HCT116 (cell line): ENCODE measurements around the gene KCNJ10. TPM values are rescaled to one million over a fixed set of nuclear protein-coding genes. Genes with fewer than 3 reads are reported as not detected.

Experiments
- ATAC-seq: fragments of 200-7000 bp; cut with Tn5 transposase; 2 replicates; pipeline ENCODE4 v1.9.1; 2020; ENCODE audit warnings: mild to moderate bottlenecking, moderate library complexity
- BruUV-seq: library from RNA; stranded (reverse); fragments of 400-500 nt; replicated peaks from 2 replicates; lab custom pipeline; 2021; lab: Mats Ljungman, UMichigan
- CTCF ChIA-PET: fragments of 300-600 bp; sonication (Branson Sonifier 250); formaldehyde crosslinking; loops from one replicate; lab custom pipeline; 2021; ENCODE audit warnings: antibody characterized with exemption; lab: Charles Lee
- POLR2A ChIA-PET: fragments of 300-600, 350-600 bp; sonication (Branson Sonifier 250); formaldehyde crosslinking; loops from one replicate; lab custom pipeline; 2021; ENCODE audit warnings: antibody characterized with exemption; lab: Charles Lee
- RAD21 ChIA-PET, 2 experiments: fragments of 300-600 bp; sonication (Branson Sonifier 250); formaldehyde crosslinking; loops; one replicate each; lab custom pipeline; 2023; ENCODE audit warnings: low total read pairs in 2 of 2; ENCODE audit not compliant: uncharacterized antibody in 2 of 2, unreplicated experiment in 2 of 2, low non-redundant PET in 1 of 2; lab: Charles Lee
- DNase-seq: peaks from one replicate; pipeline ENCODE4 v3.0.0-alpha.2; 2010; ENCODE audit warnings: low read depth, low spot score
- H2AFZ ChIP-seq: fragments of 200-600 bp; shearing (Covaris generic), sonication (generic); 2 replicates; pipeline ENCODE4 v1.6.1; 2017; ENCODE audit warnings: low read depth, mixed run types, mixed read lengths, antibody characterized with exemption, low read length; ENCODE audit not compliant: poor library complexity, severe bottlenecking
- H3K27ac ChIP-seq: 2 replicates; pipeline ENCODE4 v1.5.1; 2012; ENCODE audit warnings: low read depth, low read length
- H3K27me3 ChIP-seq: fragments of 200-600 bp; sonication (generic); 2 replicates; pipeline ENCODE4 v1.6.1; 2016; ENCODE audit warnings: mixed run types, low read length, mixed read lengths; ENCODE audit not compliant: insufficient read depth
- H3K36me3 ChIP-seq, 2 experiments: fragments of 200-500 bp in 1 of 2; fragments of 200-600 bp in 1 of 2; sonication (Bioruptor generic) in 1 of 2; sonication (generic) in 1 of 2; 2 replicates each; pipeline versions ENCODE4 v1.5.1 to v1.6.1; 2014 to 2016; ENCODE audit warnings: low read length in 2 of 2, inconsistent platforms in 1 of 2, mixed read lengths in 1 of 2, mixed run types in 1 of 2; ENCODE audit not compliant: insufficient read depth in 2 of 2, control insufficient read depth in 1 of 2
- H3K4me1 ChIP-seq, 2 experiments: fragments of 200-600 bp in 1 of 2; sonication (generic) in 1 of 2; 2 replicates each; pipeline versions ENCODE4 v1.5.1 to v1.6.1; 2012 to 2017; ENCODE audit warnings: low read length in 2 of 2, inconsistent platforms in 1 of 2, mild to moderate bottlenecking in 1 of 2, mixed read lengths in 1 of 2, mixed run types in 1 of 2, moderate library complexity in 1 of 2; ENCODE audit not compliant: insufficient read depth in 2 of 2, control insufficient read depth in 1 of 2
- H3K4me2 ChIP-seq: fragments of 200-600 bp; sonication (generic); 2 replicates; pipeline ENCODE4 v1.6.1; 2017; ENCODE audit warnings: mixed run types, low read length, mixed read lengths
- H3K4me3 ChIP-seq, 2 experiments: fragments of 200-600 bp in 1 of 2; sonication (generic) in 1 of 2; replicated peaks in 1 of 2; 2 replicates each; pipeline ENCODE4 v1.5.1; 2011 to 2016; ENCODE audit warnings: low read length in 2 of 2, control low read depth in 1 of 2, low read depth in 1 of 2, mild to moderate bottlenecking in 1 of 2, mixed read lengths in 1 of 2, mixed run types in 1 of 2
- H3K79me2 ChIP-seq: fragments of 200-600 bp; sonication (generic); 2 replicates; pipeline ENCODE4 v1.6.1; 2017; ENCODE audit warnings: mild to moderate bottlenecking, mixed run types, low read length, moderate library complexity, mixed read lengths; ENCODE audit not compliant: insufficient read depth
- H3K9ac ChIP-seq: fragments of 200-600 bp; sonication (generic); 2 replicates; pipeline ENCODE4 v1.6.1; 2016; ENCODE audit warnings: low read length, mixed read lengths
- H3K9me2 ChIP-seq: fragments of 200-600 bp; sonication (generic), shearing (Covaris generic); 2 replicates; pipeline ENCODE4 v1.6.1; 2017; ENCODE audit warnings: mixed run types, mild to moderate bottlenecking, moderate library complexity; ENCODE audit not compliant: insufficient read depth
- H3K9me3 ChIP-seq, 2 experiments: fragments of 200-500 bp in 1 of 2; fragments of 200-600 bp in 1 of 2; sonication (Bioruptor generic) in 1 of 2; sonication (generic) in 1 of 2; 2 replicates each; pipeline ENCODE4 v1.6.1; 2014 to 2017; ENCODE audit warnings: low read length in 2 of 2, mixed read lengths in 2 of 2, inconsistent platforms in 1 of 2, low read depth in 1 of 2, mild to moderate bottlenecking in 1 of 2, mixed run types in 1 of 2, moderate library complexity in 1 of 2; ENCODE audit not compliant: control insufficient read depth in 1 of 2, insufficient read depth in 1 of 2
- H4K20me1 ChIP-seq: fragments of 200-600 bp; sonication (generic), shearing (Covaris generic); 2 replicates; pipeline ENCODE4 v1.6.1; 2017; ENCODE audit warnings: mixed run types, mild to moderate bottlenecking, moderate library complexity; ENCODE audit not compliant: insufficient read depth
- ATF3 ChIP-seq: IDR thresholded peaks from 2 replicates; pipeline ENCODE4 v1.6.1; 2012
- CTCF ChIP-seq, 3 experiments: fragments of 200-600 bp in 1 of 3; sonication (generic) in 1 of 3; IDR thresholded peaks in 2 of 3; conservative IDR thresholded peaks in 1 of 3; 2 replicates each; pipeline ENCODE4 v1.5.1; 2012 to 2017; ENCODE audit warnings: low read depth in 2 of 3, low read length in 2 of 3, antibody characterized with exemption in 1 of 3, borderline replicate concordance in 1 of 3, control low read depth in 1 of 3, mild to moderate bottlenecking in 1 of 3, mixed read lengths in 1 of 3, mixed run types in 1 of 3, moderate library complexity in 1 of 3; ENCODE audit not compliant: insufficient read depth in 1 of 3
- JUND ChIP-seq: IDR thresholded peaks from 2 replicates; pipeline ENCODE4 v1.6.1; 2012
- MAX ChIP-seq: IDR thresholded peaks from 2 replicates; pipeline ENCODE4 v1.6.1; 2012
- POLR2A ChIP-seq: IDR thresholded peaks from 2 replicates; pipeline ENCODE4 v1.7.0; 2011; ENCODE audit warnings: borderline replicate concordance; ENCODE audit not compliant: insufficient read depth, insufficient read length; ENCODE audit errors: extremely low read depth
- SIN3A ChIP-seq: IDR thresholded peaks from 2 replicates; pipeline ENCODE4 v1.6.1; 2012; ENCODE audit warnings: low read depth
- SP1 ChIP-seq: IDR thresholded peaks from 2 replicates; pipeline ENCODE4 v1.6.1; 2012; ENCODE audit warnings: low read depth
- SRF ChIP-seq: IDR thresholded peaks from 2 replicates; pipeline ENCODE4 v1.6.1; 2012; ENCODE audit warnings: low read depth
- YY1 ChIP-seq: IDR thresholded peaks from 2 replicates; pipeline ENCODE4 v1.6.1; 2011; ENCODE audit warnings: low read length, low read depth, moderate library complexity, mild to moderate bottlenecking; ENCODE audit not compliant: insufficient replicate concordance; ENCODE audit errors: extremely low read depth
- ZBTB33 ChIP-seq: IDR thresholded peaks from 2 replicates; pipeline ENCODE4 v1.6.1; 2011; ENCODE audit warnings: mild to moderate bottlenecking, low read length, moderate library complexity; ENCODE audit not compliant: insufficient replicate concordance; ENCODE audit errors: extremely low read depth
- ZFX ChIP-seq: fragments of 450-650 bp; IDR thresholded peaks from 2 replicates; pipeline ENCODE4 v1.6.1; 2017
- ZNF274 ChIP-seq: fragments of 200-500 bp; sonication (Bioruptor generic); IDR thresholded peaks from 2 replicates; pipeline ENCODE4 v1.6.1; 2014; ENCODE audit warnings: mild to moderate bottlenecking, low read depth, low read length, inconsistent platforms
- intact Hi-C: fragments of 100-400 bp; cut with micrococcal nuclease; formaldehyde crosslinking; loops from 2 replicates; pipeline ENCODE4 v1.10.0; 2022
- total RNA-seq: library from RNA; stranded (reverse); gene quantifications from one replicate; pipeline ENCODE4 v1.2.1, GENCODE V29; 2021; ENCODE audit not compliant: unreplicated experiment

Gene KCNJ10
- total RNA-seq, 1 experiment from 2014 or later: 0.57 TPM

GRCh38 chr1:159983681-159984080 lies 86.3 kb downstream of the KCNJ10 start:
- no peaks in the 10 kb centered on the region for H3K9me3 ChIP-seq
- H3K36me3 ChIP-seq: no peaks in the 10 kb centered on the region
- DNase-seq: no peak
- no peak overlapping the region for H3K4me3 ChIP-seq
- no peak for TF ChIP-seq JUND
- TF ChIP-seq SRF: no peak
- no peak for TF ChIP-seq SIN3A
- TF ChIP-seq ATF3: no peak
- no peak for TF ChIP-seq ZBTB33
- no peak for TF ChIP-seq POLR2A
- TF ChIP-seq ZNF274: no peak
- TF ChIP-seq SP1: no peak
- no peak for TF ChIP-seq ZFX
- TF ChIP-seq CTCF (IDR thresholded peaks at IDR 0.05 in 2 of 3, conservative IDR thresholded peaks at IDR 0.05 in 1 of 3; ENCODE audit: borderline replicate concordance in 1 of 3, insufficient read depth in 1 of 3, low read depth in 2 of 3, low read length in 2 of 3): no peak
- TF ChIP-seq MAX: no peak
- no peak for TF ChIP-seq YY1
- TF ChIP-seq, all 23 proteins: peak for 0
- Histone ChIP-seq H3K27me3 (peaks cover 26% of the 10 kb centered on the region), H3K4me1 (no peaks in the 10 kb centered on the region), H3K9me2 (no peaks in the 10 kb centered on the region), H3K9ac (no peak overlapping the region), H4K20me1 (no peaks in the 10 kb centered on the region), H3K79me2 (no peaks in the 10 kb centered on the region), H3K4me2 (no peak overlapping the region), H2AFZ (no peak overlapping the region), H3K27ac (no peak overlapping the region)
- ChIA-PET POLR2A (no interaction called here), RAD21 (no interaction called here), CTCF (interaction anchor here (1.6 kb wide), 1 partner anchor 23 kb away, joined by 3 read pairs; no protein-coding TSS in a partner anchor)
- ATAC-seq: no peak
- BruUV-seq: no TSS peak
- intact Hi-C loops: no loop called here
